GDM1 (cell line): ENCODE results near the gene GALR1.
"Not testable (repeated sequence)": the region's sequence is repeated elsewhere in the genome, so short reads cannot be mapped to it uniquely, and the experiment has no call there.

Experiments
- DNase-seq: peaks from one replicate; lab custom pipeline; 2025; lab: John Stamatoyannopoulos, UW

Gene GALR1

GRCh38 chr18:77249569-77250500 is at the start of gene GALR1:
TSS of gene GALR1 (plus strand) at chr18:77249848. CDS start at chr18:77250549, 701 bp downstream.
- no peak for DNase-seq

GRCh38 chr18:77201506-77201905 is 48.1 kb upstream of the GALR1 start:
- DNase-seq: no peak

GRCh38 chr18:77202329-77202728 is 47.3 kb upstream of the GALR1 start:
- DNase-seq: no peak

- no peak for DNase-seq
Measured at GRCh38 chr18:77203071-77203470, 46.6 kb upstream of the GALR1 start.

- DNase-seq: no peak
Measured at GRCh38 chr18:77203851-77204250, 45.8 kb upstream of the GALR1 start.

GRCh38 chr18:77205769-77206168 is 43.9 kb upstream of the GALR1 start:
- no peak for DNase-seq

- no peak for DNase-seq
Measured at GRCh38 chr18:77206676-77207374, 42.8 kb upstream of the GALR1 start.

- DNase-seq: peak; percentile 16
Measured at GRCh38 chr18:77207540-77207939, 42.1 kb upstream of the GALR1 start.

- DNase-seq: peak; percentile 32
Measured at GRCh38 chr18:77208964-77209363, 40.7 kb upstream of the GALR1 start.

- DNase-seq: no peak
Measured at GRCh38 chr18:77209587-77209986, 40.1 kb upstream of the GALR1 start.

GRCh38 chr18:77210249-77210648 is 39.4 kb upstream of the GALR1 start:
- DNase-seq: peak; percentile 15

- peak; percentile 31 for DNase-seq
Measured at GRCh38 chr18:77218642-77219041, 31.0 kb upstream of the GALR1 start.

- no peak for DNase-seq
Measured at GRCh38 chr18:77220726-77221125, 28.9 kb upstream of the GALR1 start.

GRCh38 chr18:77222464-77222863 is 27.2 kb upstream of the GALR1 start:
- no peak for DNase-seq

- DNase-seq: no peak
Measured at GRCh38 chr18:77223221-77223639, 26.4 kb upstream of the GALR1 start.

- DNase-seq: no peak
Measured at GRCh38 chr18:77223653-77224052, 26.0 kb upstream of the GALR1 start.

- DNase-seq: no peak
Measured at GRCh38 chr18:77230645-77231044, 19.0 kb upstream of the GALR1 start.

- no peak for DNase-seq
Measured at GRCh38 chr18:77234504-77235365, 14.9 kb upstream of the GALR1 start.

- not testable (repeated sequence) for DNase-seq
Measured at GRCh38 chr18:77239285-77239684, 10.4 kb upstream of the GALR1 start.

- DNase-seq: no peak
Measured at GRCh38 chr18:77248873-77249568, 627 bp upstream of the GALR1 start.

GRCh38 chr18:77250501-77250925 is 865 bp downstream of the GALR1 start:
- no peak for DNase-seq
